IMR-90 (cell line): ENCODE measurements around the gene GRIA4. TPM values are rescaled to one million over a fixed set of nuclear protein-coding genes. Genes with fewer than 3 reads are reported as not detected.

Experiments
- ATAC-seq: fragments of 200-7000 bp; cut with Tn5 transposase; 2 replicates; pipeline ENCODE4 v1.9.1; 2020; ENCODE audit warnings: low read depth, mild to moderate bottlenecking, moderate library complexity
- BruUV-seq: library from RNA; stranded (reverse); fragments of 400-500 nt; replicated peaks from 2 replicates; lab custom pipeline; 2021; lab: Mats Ljungman, UMichigan
- CTCF ChIA-PET: fragments of 300-600 bp; formaldehyde crosslinking; extraction: SDS; loops from one replicate; lab custom pipeline; 2021; ENCODE audit warnings: antibody characterized with exemption; lab: Yijun Ruan, JAX
- POLR2A ChIA-PET: fragments of 300-600 bp; sonication (Branson Sonifier 250); formaldehyde crosslinking; loops from one replicate; lab custom pipeline; 2022; ENCODE audit warnings: antibody characterized with exemption; ENCODE audit not compliant: unreplicated experiment; lab: Charles Lee
- DNase-seq: peaks from one replicate; pipeline ENCODE4 v3.0.0; 2013
- H2AFZ ChIP-seq: replicated peaks from 2 replicates; pipeline ENCODE3; 2013; ENCODE audit warnings: low read length, mild to moderate bottlenecking; ENCODE audit not compliant: poor library complexity
- H2AK5ac ChIP-seq: 2 replicates; pipeline ENCODE4 v1.6.1; 2013; ENCODE audit warnings: low read depth, low read length, inconsistent platforms
- H2AK9ac ChIP-seq: replicated peaks from 2 replicates; pipeline ENCODE3; 2013; ENCODE audit warnings: mild to moderate bottlenecking, low read depth, low read length, moderate library complexity; ENCODE audit not compliant: poor library complexity
- H2BK120ac ChIP-seq: 2 replicates; pipeline ENCODE4 v1.6.1; 2013; ENCODE audit warnings: low read depth, low read length, inconsistent platforms
- H2BK15ac ChIP-seq: 3 replicates; pipeline ENCODE4 v1.6.1; 2013; ENCODE audit warnings: low read depth, low read length, inconsistent platforms
- H2BK20ac ChIP-seq: 2 replicates; pipeline ENCODE4 v1.6.1; 2013; ENCODE audit warnings: low read depth, mild to moderate bottlenecking, inconsistent platforms, low read length, moderate library complexity
- H2BK5ac ChIP-seq: 2 replicates; pipeline ENCODE4 v1.6.1; 2013; ENCODE audit warnings: mild to moderate bottlenecking, low read depth, low read length, inconsistent platforms; ENCODE audit not compliant: poor library complexity, severe bottlenecking
- H3K14ac ChIP-seq: replicated peaks from 2 replicates; pipeline ENCODE4 v1.6.1; 2013; ENCODE audit warnings: low read depth, low read length, inconsistent platforms
- H3K18ac ChIP-seq: 2 replicates; pipeline ENCODE4 v1.6.1; 2013; ENCODE audit warnings: low read depth, low read length, control low read depth
- H3K23ac ChIP-seq: 2 replicates; pipeline ENCODE4 v1.6.1; 2013; ENCODE audit warnings: low read depth, low read length, inconsistent platforms
- H3K27ac ChIP-seq: 2 replicates; pipeline ENCODE4 v1.5.1; 2013; ENCODE audit warnings: mild to moderate bottlenecking, control low read depth, low read length; ENCODE audit not compliant: insufficient read depth
- H3K27me3 ChIP-seq: 2 replicates; pipeline ENCODE4 v1.6.1; 2013; ENCODE audit warnings: low read length; ENCODE audit not compliant: control insufficient read depth, insufficient read depth
- H3K36me3 ChIP-seq: 2 replicates; pipeline ENCODE4 v1.6.1; 2013; ENCODE audit warnings: low read length, mixed read lengths; ENCODE audit not compliant: control insufficient read depth, insufficient read depth
- H3K4ac ChIP-seq: 2 replicates; pipeline ENCODE4 v1.6.1; 2013; ENCODE audit warnings: low read depth, low read length, inconsistent platforms
- H3K4me1 ChIP-seq: 2 replicates; pipeline ENCODE4 v1.6.1; 2013; ENCODE audit warnings: low read length, mixed read lengths; ENCODE audit not compliant: control insufficient read depth, insufficient read depth
- H3K4me2 ChIP-seq: 2 replicates; pipeline ENCODE4 v1.6.1; 2013; ENCODE audit warnings: low read depth, mild to moderate bottlenecking, control low read depth, low read length, moderate library complexity
- H3K4me3 ChIP-seq: 2 replicates; pipeline ENCODE4 v1.5.1; 2013; ENCODE audit warnings: low read depth, mild to moderate bottlenecking, control low read depth, low read length, moderate library complexity; ENCODE audit not compliant: insufficient read depth
- H3K56ac ChIP-seq: 2 replicates; pipeline ENCODE4 v1.6.1; 2013; ENCODE audit warnings: low read length, inconsistent platforms; ENCODE audit not compliant: insufficient read depth; ENCODE audit errors: extremely low read depth
- H3K79me1 ChIP-seq, 2 experiments: 2 replicates each; pipeline ENCODE4 v1.6.1; 2013; ENCODE audit warnings: low read length in 2 of 2, inconsistent platforms in 1 of 2, low read depth in 1 of 2
- H3K9ac ChIP-seq: 2 replicates; pipeline ENCODE4 v1.6.1; 2013; ENCODE audit warnings: low read depth, low read length, control low read depth
- H3K9me1 ChIP-seq: 2 replicates; pipeline ENCODE4 v1.6.1; 2013; ENCODE audit warnings: low read length, inconsistent platforms; ENCODE audit not compliant: insufficient read depth
- H3K9me3 ChIP-seq: 2 replicates; pipeline ENCODE4 v1.6.1; 2013; ENCODE audit warnings: low read length; ENCODE audit not compliant: control insufficient read depth, insufficient read depth
- H4K20me1 ChIP-seq: 2 replicates; pipeline ENCODE4 v1.6.1; 2013; ENCODE audit warnings: low read length, inconsistent platforms; ENCODE audit not compliant: insufficient read depth
- H4K5ac ChIP-seq: 2 replicates; pipeline ENCODE4 v1.6.1; 2013; ENCODE audit warnings: mild to moderate bottlenecking, low read depth, low read length, control low read depth
- H4K8ac ChIP-seq, 2 experiments: 2 replicates each; pipeline ENCODE4 v1.6.1; 2013; ENCODE audit warnings: low read depth in 2 of 2, low read length in 2 of 2, control low read depth in 1 of 2, inconsistent platforms in 1 of 2
- H4K91ac ChIP-seq: 2 replicates; pipeline ENCODE4 v1.6.1; 2013; ENCODE audit warnings: low read depth, low read length, inconsistent platforms; ENCODE audit not compliant: insufficient read depth
- CHD1 ChIP-seq: IDR thresholded peaks from 2 replicates; pipeline ENCODE4 v1.6.1; 2012; ENCODE audit warnings: low read depth, low read length, improper control_type of control experiment
- CTCF ChIP-seq: conservative IDR thresholded peaks from 2 replicates; pipeline ENCODE4 v1.5.1; 2012; ENCODE audit warnings: mild to moderate bottlenecking, low read depth, low read length, improper control_type of control experiment
- MAFK ChIP-seq: IDR thresholded peaks from 2 replicates; pipeline ENCODE4 v1.6.1; 2012; ENCODE audit warnings: low read depth, low read length, improper control_type of control experiment
- MAZ ChIP-seq: IDR thresholded peaks from 2 replicates; pipeline ENCODE4 v1.6.1; 2012; ENCODE audit warnings: low read depth, mild to moderate bottlenecking, low read length, improper control_type of control experiment, moderate library complexity, borderline replicate concordance
- NFE2L2 ChIP-seq: fragments of 150-350 bp; IDR thresholded peaks from 2 replicates; pipeline ENCODE4 v1.6.1; 2016; ENCODE audit warnings: low read depth, mild to moderate bottlenecking, low read length
- SMC3 ChIP-seq: fragments of 150-350 bp; IDR thresholded peaks from 2 replicates; pipeline ENCODE4 v1.6.1; 2016; ENCODE audit warnings: low read depth, mild to moderate bottlenecking, antibody characterized with exemption, low read length, moderate library complexity
- WGBS, 2 experiments: methylation state at CpG; one replicate each; pipeline versions ENCODE4 v1.1.5 to v1.1.7; 2013; ENCODE audit warnings: missing lambda C conversion rate in 2 of 2; ENCODE audit not compliant: insufficient read length in 1 of 2; ENCODE audit errors: extremely low coverage in 2 of 2; 5-methylcytosine and 5-hydroxymethylcytosine counted together
- dilution Hi-C: fragments of 300-500 bp; cut with HindIII; formaldehyde crosslinking; loops from one replicate; pipeline ENCODE4 v1.14.3; 2018; ENCODE audit warnings: low sequenced_read_pairs; ENCODE audit not compliant: unreplicated experiment
- in situ Hi-C: fragments of 300-500 bp; cut with MboI; formaldehyde crosslinking; loops from 3 replicates; pipeline ENCODE4 v1.14.3; 2019; ENCODE audit warnings: low sequenced_read_pairs, inconsistent platforms, mixed read lengths
- intact Hi-C: fragments of 100-400 bp; cut with micrococcal nuclease; formaldehyde crosslinking; loops from 2 replicates; pipeline ENCODE4 v1.10.0; 2022
- polyA plus RNA-seq, 3 experiments: library from polyadenylated mRNA; depleted of rRNA; stranded (reverse); fragments of >200 nt; gene quantifications; 2 replicates each; pipeline ENCODE4 v1.2.3, GENCODE V29; 2012; ENCODE audit warnings: low replicate concordance in 1 of 3
- total RNA-seq: library from RNA; depleted of rRNA; stranded (reverse); fragments of >200 nt; gene quantifications from 2 replicates; pipeline ENCODE4 v1.2.3, GENCODE V29; 2012

GRIA4 gene
- total and polyA plus RNA-seq, 2 of the 4 experiments (the other 2 are of a cell fraction), result 0.36 to 1.0 TPM

- CTCF ChIA-PET, result interaction anchor here (1.1 kb wide), 1 partner anchor 57 kb away, joined by 3 read pairs; no protein-coding TSS in a partner anchor
These were observed 29.7 kb downstream of the GRIA4 start for GRCh38 chr11:105639527-105639926.

More at GRCh38 chr11:105639527-105639926, 29.7 kb downstream of the GRIA4 start:
- H4K5ac ChIP-seq, result no peak overlapping the region
- H3K9me1 ChIP-seq, result no peaks in the 10 kb centered on the region
- H4K8ac ChIP-seq, result no peak overlapping the region
- no peak overlapping the region for H2BK15ac ChIP-seq
- dilution Hi-C loops, result no loop called here
- TF ChIP-seq MAFK (no peak), SMC3 (no peak), NFE2L2 (no peak), CTCF (no peak), MAZ (no peak), CHD1 (no peak)
- no peak overlapping the region for H3K18ac ChIP-seq
- no peak overlapping the region for H2BK5ac ChIP-seq
- no peaks in the 10 kb centered on the region for H3K4me1 ChIP-seq
- no peaks in the 10 kb centered on the region for H3K36me3 ChIP-seq
- H3K79me1 ChIP-seq, result no peaks in the 10 kb centered on the region
- no peak for ATAC-seq
- no peaks in the 10 kb centered on the region for H3K9me3 ChIP-seq
- H2AK9ac ChIP-seq, result no peak overlapping the region
- no peak overlapping the region for H2AFZ ChIP-seq
- no peaks in the 10 kb centered on the region for H3K27me3 ChIP-seq
- no peak overlapping the region for H3K4me2 ChIP-seq
- no peak overlapping the region for H3K14ac ChIP-seq
- in situ Hi-C loops, result no loop called here
- no peak overlapping the region for H2BK120ac ChIP-seq
- H3K27ac ChIP-seq, result no peak overlapping the region
- H4K91ac ChIP-seq, result no peak overlapping the region
- no peak overlapping the region for H2BK20ac ChIP-seq
- H3K56ac ChIP-seq, result no peak overlapping the region
- no peak overlapping the region for H3K23ac ChIP-seq
- no TSS peak for BruUV-seq
- POLR2A ChIA-PET, result no interaction called here
- no peak for DNase-seq
- WGBS, 2 experiments, result no CpG with 5 or more reads among the region's 1 CpG
- H4K20me1 ChIP-seq, result no peaks in the 10 kb centered on the region
- intact Hi-C loops, result no loop called here
- H3K4ac ChIP-seq, result no peak overlapping the region
- no peak overlapping the region for H3K9ac ChIP-seq
- no peak overlapping the region for H3K4me3 ChIP-seq
- no peak overlapping the region for H2AK5ac ChIP-seq
